CD4-positive, alpha-beta T cell (primary cell): Measurements from ENCODE around the gene MAP1LC3A. TPM values are rescaled to one million over a fixed set of nuclear protein-coding genes. Genes with fewer than 3 reads are reported as not detected.

Experiments used
- ATAC-seq: fragments of 200-7000 bp; cut with Tn5 transposase; one replicate; pipeline ENCODE4 v1.10.0; 2022; ENCODE audit warnings: mild to moderate bottlenecking; ENCODE audit not compliant: poor library complexity
- CTCF ChIA-PET: fragments of 350-600 bp; sonication (Branson Sonifier 250); formaldehyde crosslinking; loops from one replicate; lab custom pipeline; 2021; ENCODE audit warnings: antibody characterized with exemption, inconsistent platforms; lab: Charles Lee
- POLR2A ChIA-PET: fragments of 350-600 bp; sonication (Branson Sonifier 250); formaldehyde crosslinking; loops from one replicate; lab custom pipeline; 2021; ENCODE audit warnings: antibody characterized with exemption, inconsistent platforms; lab: Charles Lee
- DNase-seq, 14 experiments: peaks; one replicate each; pipeline ENCODE4 v3.0.0-alpha.2; 2013 to 2020; ENCODE audit warnings: mixed read lengths in 2 of 14
- H3K27ac ChIP-seq, 2 donors: one replicate each; pipeline versions ENCODE4 v1.5.1 to v1.7.0; 2013; ENCODE audit warnings: low read length in 2 of 2, low read depth in 1 of 2, mild to moderate bottlenecking in 1 of 2
- H3K27me3 ChIP-seq, 2 experiments: 1 replicate in 1 of 2; 2 replicates in 1 of 2; pipeline versions ENCODE4 v1.6.1 to v1.7.0; 2013; ENCODE audit warnings: low read length in 2 of 2, control low read depth in 1 of 2, mild to moderate bottlenecking in 1 of 2, moderate library complexity in 1 of 2; ENCODE audit not compliant: insufficient read depth in 2 of 2, control insufficient read depth in 1 of 2
- H3K36me3 ChIP-seq: one replicate; pipeline ENCODE4 v1.6.1; 2013; ENCODE audit warnings: low read length, control low read depth; ENCODE audit not compliant: insufficient read depth
- H3K4me1 ChIP-seq: one replicate; pipeline ENCODE4 v1.6.1; 2013; ENCODE audit warnings: low read length, control low read depth; ENCODE audit not compliant: insufficient read depth
- H3K4me3 ChIP-seq: one replicate; pipeline ENCODE4 v1.5.1; 2013; ENCODE audit warnings: mild to moderate bottlenecking, low read length, moderate library complexity
- H3K9me3 ChIP-seq, 2 experiments: 1 replicate in 1 of 2; 2 replicates in 1 of 2; pipeline versions ENCODE4 v1.6.1 to v1.7.0; 2013; ENCODE audit warnings: low read length in 2 of 2, mild to moderate bottlenecking in 2 of 2, control low read depth in 1 of 2, moderate library complexity in 1 of 2; ENCODE audit not compliant: control insufficient read depth in 1 of 2, insufficient read depth in 1 of 2
- H3K27ac Mint-ChIP-seq: one replicate; pipeline ENCODE4 v1.8.0; 2020; ENCODE audit warnings: mixed read lengths
- H3K27me3 Mint-ChIP-seq: one replicate; pipeline ENCODE4 v1.8.0; 2021; ENCODE audit warnings: mixed read lengths
- H3K36me3 Mint-ChIP-seq: one replicate; pipeline ENCODE4 v1.8.0; 2021; ENCODE audit warnings: low read depth, mixed read lengths
- H3K4me1 Mint-ChIP-seq: one replicate; pipeline ENCODE4 v1.8.0; 2021; ENCODE audit warnings: low read depth, mixed read lengths
- H3K4me3 Mint-ChIP-seq: one replicate; pipeline ENCODE4 v1.8.0; 2020; ENCODE audit warnings: mild to moderate bottlenecking, mixed read lengths
- H3K9me3 Mint-ChIP-seq: one replicate; pipeline ENCODE4 v1.8.0; 2020; ENCODE audit warnings: mixed read lengths
- intact Hi-C, 2 experiments: fragments of 100-400 bp; cut with DNase I in 1 of 2; cut with micrococcal nuclease in 1 of 2; formaldehyde crosslinking; loops; one replicate each; pipeline versions ENCODE4 v1.15.1 to v1.9.0; 2023 to 2025; cut with DNase I, micrococcal nuclease
- total RNA-seq, 174 experiments: library from RNA in 2 of 174; stranded (reverse) in 2 of 174; gene quantifications; one replicate each; pipeline ENCODE4 v1.2.3 and lab custom pipeline; 2021 to 2026
- TF ChIP-seq, protein P1 (sequence below): fragments of 200-600 bp; IDR thresholded peaks from one replicate; pipeline ENCODE4 v1.8.0; 2022; ENCODE audit warnings: antibody characterized with exemption, mild to moderate bottlenecking

Gene MAP1LC3A
- total RNA-seq, 2 experiments from 2014 or later = 17.5 to 17.7 TPM

DNA sequence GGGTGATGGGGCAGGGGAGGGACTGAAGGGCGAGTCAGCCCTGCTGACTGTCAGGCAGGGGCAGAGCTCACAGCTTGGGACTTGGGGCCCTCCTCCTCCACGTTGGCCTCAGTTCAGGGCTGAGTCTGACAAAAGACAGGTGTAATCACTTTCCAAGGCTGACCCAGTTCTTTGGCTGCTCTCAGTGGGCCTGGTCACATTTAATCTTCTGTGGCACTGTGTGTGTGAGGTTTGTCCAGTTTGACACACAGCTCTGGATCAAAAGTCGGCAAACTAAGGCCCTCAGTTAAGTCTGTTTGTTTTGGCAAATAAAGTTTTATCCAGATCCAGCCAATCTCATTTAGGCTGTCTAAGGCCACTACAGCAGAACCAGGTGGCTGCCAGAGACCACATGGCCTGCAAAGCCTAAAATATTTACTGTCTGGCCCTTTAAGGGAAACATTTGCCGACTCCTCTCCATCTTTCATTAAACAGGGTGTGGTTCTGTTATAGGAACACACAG is 5.1 kb upstream of the MAP1LC3A start:
- ATAC-seq (no peak), DNase-seq (no peak)
- Mint-ChIP-seq H3K36me3 (no peaks in the 10 kb centered on the region), H3K4me3 (no peak overlapping the region), H3K27ac (no peak overlapping the region), H3K9me3 (no peaks in the 10 kb centered on the region), H3K27me3 (no peaks in the 10 kb centered on the region), H3K4me1 (peaks cover 13% of the 10 kb centered on the region)
- POLR2A ChIA-PET = no interaction called here
- Histone ChIP-seq H3K9me3 (no peaks in the 10 kb centered on the region), H3K27ac (no peak overlapping the region), H3K27me3 (no peaks in the 10 kb centered on the region), H3K4me3 (no peak overlapping the region), H3K36me3 (no peaks in the 10 kb centered on the region), H3K4me1 (peaks cover 8% of the 10 kb centered on the region)
- intact Hi-C loops = no loop called here
- TF ChIP-seq, protein P1, sequence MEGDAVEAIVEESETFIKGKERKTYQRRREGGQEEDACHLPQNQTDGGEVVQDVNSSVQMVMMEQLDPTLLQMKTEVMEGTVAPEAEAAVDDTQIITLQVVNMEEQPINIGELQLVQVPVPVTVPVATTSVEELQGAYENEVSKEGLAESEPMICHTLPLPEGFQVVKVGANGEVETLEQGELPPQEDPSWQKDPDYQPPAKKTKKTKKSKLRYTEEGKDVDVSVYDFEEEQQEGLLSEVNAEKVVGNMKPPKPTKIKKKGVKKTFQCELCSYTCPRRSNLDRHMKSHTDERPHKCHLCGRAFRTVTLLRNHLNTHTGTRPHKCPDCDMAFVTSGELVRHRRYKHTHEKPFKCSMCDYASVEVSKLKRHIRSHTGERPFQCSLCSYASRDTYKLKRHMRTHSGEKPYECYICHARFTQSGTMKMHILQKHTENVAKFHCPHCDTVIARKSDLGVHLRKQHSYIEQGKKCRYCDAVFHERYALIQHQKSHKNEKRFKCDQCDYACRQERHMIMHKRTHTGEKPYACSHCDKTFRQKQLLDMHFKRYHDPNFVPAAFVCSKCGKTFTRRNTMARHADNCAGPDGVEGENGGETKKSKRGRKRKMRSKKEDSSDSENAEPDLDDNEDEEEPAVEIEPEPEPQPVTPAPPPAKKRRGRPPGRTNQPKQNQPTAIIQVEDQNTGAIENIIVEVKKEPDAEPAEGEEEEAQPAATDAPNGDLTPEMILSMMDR = no peak
- CTCF ChIA-PET = no interaction called here

DNA sequence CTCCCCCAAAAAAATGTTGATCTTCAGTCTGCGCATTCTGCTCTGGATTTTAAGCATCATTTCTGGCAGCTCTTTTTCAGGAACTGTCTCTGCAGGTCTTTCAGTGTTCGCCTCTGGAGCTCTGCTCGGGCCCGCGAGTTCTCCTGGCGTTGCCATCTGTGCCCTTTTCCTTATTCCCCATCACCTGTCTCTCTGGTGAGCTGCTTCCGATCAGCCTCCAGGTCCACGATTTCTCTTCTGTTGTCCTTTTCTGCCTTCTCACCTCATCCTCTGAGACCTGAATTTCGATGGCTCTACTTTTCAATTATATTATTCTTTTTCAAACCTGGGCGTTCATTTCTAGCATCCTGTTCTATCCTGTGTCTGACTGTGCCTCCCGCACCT is 590 bp upstream of the MAP1LC3A start:
- peak overlapping the region; percentile 79 for H3K4me3 Mint-ChIP-seq
- ChIA-PET CTCF (interaction anchor here (1.0 to 1.7 kb wide), 2 partner anchors 20 to 245 kb away, joined by 4 to 5 read pairs; no protein-coding TSS in a partner anchor), POLR2A (interaction anchor here (0.8 to 2.1 kb wide), 5 partner anchors 10 to 255 kb away, joined by 3 to 17 read pairs (median 3); partner anchors contain the start of genes DYNLRB1 and PIGU)
- H3K9me3 Mint-ChIP-seq = no peaks in the 10 kb centered on the region
- H3K4me1 Mint-ChIP-seq = peaks cover 14% of the 10 kb centered on the region
- Histone ChIP-seq H3K27ac (peak overlapping the region; percentile 87 to 94), H3K36me3 (no peaks in the 10 kb centered on the region), H3K27me3 (no peaks in the 10 kb centered on the region), H3K4me1 (peaks cover 11% of the 10 kb centered on the region), H3K4me3 (peak overlapping the region; percentile 82), H3K9me3 (no peaks in the 10 kb centered on the region)
- peak overlapping the region; percentile 85 for H3K27ac Mint-ChIP-seq
- intact Hi-C loops = loop anchor here (1.0 to 5.0 kb wide), 4 partner anchors 144 to 1066 kb away; partner anchors contain the start of genes AHCY (in 1 of the 2), CBFA2T2 (in 1 of the 2) and TP53INP2 (in 1 of the 2)
- DNase-seq (no peak), ATAC-seq (no peak)
- H3K27me3 Mint-ChIP-seq = no peaks in the 10 kb centered on the region
- no peaks in the 10 kb centered on the region for H3K36me3 Mint-ChIP-seq
- TF ChIP-seq, protein P1 = no peak

DNA sequence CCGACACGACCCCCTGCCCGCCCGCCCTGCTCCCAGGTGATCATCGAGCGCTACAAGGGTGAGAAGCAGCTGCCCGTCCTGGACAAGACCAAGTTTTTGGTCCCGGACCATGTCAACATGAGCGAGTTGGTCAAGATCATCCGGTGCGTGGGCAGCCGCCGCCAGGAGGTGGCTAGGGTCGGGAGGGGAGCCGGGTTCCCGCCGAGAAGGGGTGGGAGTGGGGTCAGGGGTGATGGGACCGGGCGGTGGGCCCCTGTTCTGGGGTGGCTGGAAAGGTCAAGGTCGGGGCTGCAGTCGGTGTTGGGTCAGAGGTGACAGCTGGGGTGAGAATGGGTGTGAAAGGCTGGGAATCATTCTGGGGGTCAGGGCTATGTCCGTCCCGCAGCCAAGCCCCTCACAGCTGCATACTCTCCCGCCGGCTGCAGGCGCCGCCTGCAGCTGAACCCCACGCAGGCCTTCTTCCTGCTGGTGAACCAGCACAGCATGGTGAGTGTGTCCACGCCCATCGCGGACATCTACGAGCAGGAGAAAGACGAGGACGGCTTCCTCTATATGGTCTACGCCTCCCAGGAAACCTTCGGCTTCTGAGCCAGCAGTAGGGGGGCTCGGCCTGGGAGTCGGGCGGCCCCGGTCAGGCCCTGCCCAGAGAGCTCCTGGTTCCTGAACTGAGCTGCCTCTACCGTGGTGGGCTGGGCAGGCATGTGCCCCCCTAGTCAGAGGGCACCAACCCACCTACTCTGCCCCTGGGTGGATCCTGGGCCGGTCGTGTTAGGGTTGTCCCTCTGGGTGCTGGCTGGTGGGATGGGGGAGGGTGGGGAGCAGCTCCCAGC is 1.0 kb downstream of the MAP1LC3A start:
- Mint-ChIP-seq H3K27me3 (no peaks in the 10 kb centered on the region), H3K4me1 (peaks cover 14% of the 10 kb centered on the region), H3K27ac (peak overlapping the region; percentile 90), H3K36me3 (peaks cover 2% of the 10 kb centered on the region), H3K4me3 (peak overlapping the region; percentile 84), H3K9me3 (no peaks in the 10 kb centered on the region)
- H3K27me3 ChIP-seq = no peaks in the 10 kb centered on the region
- ChIA-PET POLR2A (interaction anchor here (1.1 to 2.1 kb wide), 2 partner anchors 8 to 44 kb away, joined by 3 to 17 read pairs; partner anchors contain the start of gene DYNLRB1), CTCF (no interaction called here)
- H3K27ac ChIP-seq = peak overlapping the region in 1 of 2 donors; percentile 21
- H3K4me1 ChIP-seq = peaks cover 11% of the 10 kb centered on the region
- no peaks in the 10 kb centered on the region for H3K9me3 ChIP-seq
- H3K4me3 ChIP-seq = no peak overlapping the region
- peak in 2 of 14 experiments; percentile 38 to 59 for DNase-seq
- intact Hi-C loops = loop anchor here (5.0 kb wide), 4 partner anchors 118 to 1067 kb away; partner anchors contain the start of genes CBFA2T2 (in 1 of the 2), PIGU (in 1 of the 2) and TP53INP2 (in 1 of the 2)
- TF ChIP-seq, protein P1 = no peak
- ATAC-seq = no peak
- no peaks in the 10 kb centered on the region for H3K36me3 ChIP-seq
